Lower lobe of right lung (tissue), 2 donors: Measurements from ENCODE around the gene IGFBP2. TPM values are rescaled to one million over a fixed set of nuclear protein-coding genes. Genes with fewer than 3 reads are reported as not detected.
A peak's percentile ranks its signal among the peaks of the same experiment; 100 is the strongest.

Source experiments
- ATAC-seq, 2 donors: fragments of 200-7000 bp; cut with Tn5 transposase; one replicate each; pipeline ENCODE4 v1.9.1; 2020 to 2022; ENCODE audit warnings: mild to moderate bottlenecking in 2 of 2, moderate library complexity in 2 of 2
- DNase-seq: peaks from one replicate; pipeline ENCODE4 v3.0.0-alpha.2; 2020
- H3K27ac ChIP-seq: fragments of 200-600 bp; one replicate; pipeline ENCODE4 v1.8.0; 2022
- H3K27me3 ChIP-seq: fragments of 200-600 bp; one replicate; pipeline ENCODE4 v1.8.0; 2022; ENCODE audit warnings: low read depth
- H3K36me3 ChIP-seq: fragments of 200-600 bp; one replicate; pipeline ENCODE4 v1.8.0; 2022; ENCODE audit warnings: mild to moderate bottlenecking
- H3K4me1 ChIP-seq: fragments of 200-600 bp; one replicate; pipeline ENCODE4 v1.8.0; 2022
- H3K4me3 ChIP-seq: fragments of 200-600 bp; one replicate; pipeline ENCODE4 v1.8.0; 2022; ENCODE audit warnings: mild to moderate bottlenecking
- H3K9me3 ChIP-seq: fragments of 200-600 bp; one replicate; pipeline ENCODE4 v1.8.0; 2022
- intact Hi-C: fragments of 100-400 bp; cut with DNase I; formaldehyde crosslinking; loops from one replicate; pipeline ENCODE4 v1.11.0; 2022
- total RNA-seq: library from RNA; stranded (reverse); fragmentation: NEBNext Ultra II Directional; extraction: Animal tissue kit (Norgen Biotek cat#: 25700); gene quantifications from one replicate; pipeline ENCODE4 v1.2.1, GENCODE V29; 2021
- TF ChIP-seq, protein P1 (sequence below): fragments of 200-600 bp; IDR thresholded peaks from one replicate; pipeline ENCODE4 v1.8.0; 2022; ENCODE audit warnings: antibody characterized with exemption, mild to moderate bottlenecking
- donor health status: DM: no; HTN: yes; CAD: no; lungs with severe emphysema.

The IGFBP2 gene
- total RNA-seq, 1 donor from 2014 or later = 37.7 TPM

DNA sequence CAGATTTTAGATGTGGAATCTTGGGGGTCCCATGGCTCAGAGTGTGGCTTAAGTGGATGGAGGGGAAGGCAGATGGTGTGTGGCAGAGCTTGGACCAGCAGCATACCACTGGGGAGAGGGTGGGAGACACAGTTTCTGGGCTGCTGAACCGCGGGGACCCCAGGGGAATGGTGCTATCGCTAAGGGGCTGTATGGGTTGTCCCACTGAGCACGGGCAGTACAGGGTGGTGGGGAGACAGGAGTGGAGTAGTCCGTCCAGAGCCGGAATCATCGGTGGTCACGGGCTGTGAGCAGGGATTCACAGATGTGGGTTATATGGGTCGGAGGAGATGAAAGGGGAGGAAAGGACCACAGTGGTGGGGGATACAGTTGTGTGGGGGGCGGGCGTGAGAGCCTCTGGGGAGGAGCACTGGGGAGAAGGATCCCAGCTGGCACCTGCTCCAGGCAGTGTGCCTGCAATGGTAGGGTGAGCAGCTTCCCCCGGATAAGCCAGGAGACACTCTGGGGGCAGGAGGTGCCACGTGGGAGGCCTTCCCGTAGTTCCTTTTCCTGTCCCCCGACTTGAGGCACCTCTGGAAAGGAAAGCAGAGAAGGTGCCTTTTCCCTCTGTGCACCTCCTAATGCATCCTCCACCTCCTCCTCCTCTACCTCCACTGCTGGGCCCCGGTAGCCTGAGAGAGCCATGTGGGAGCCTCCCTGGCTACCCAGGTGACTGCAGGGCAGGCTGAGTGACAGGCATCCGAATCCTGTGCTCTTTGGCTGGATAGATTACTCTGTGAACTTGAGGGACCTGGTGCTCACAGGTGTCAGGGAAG, 37.3 kb downstream of the IGFBP2 start:
- intact Hi-C loops = no loop called here

DNA sequence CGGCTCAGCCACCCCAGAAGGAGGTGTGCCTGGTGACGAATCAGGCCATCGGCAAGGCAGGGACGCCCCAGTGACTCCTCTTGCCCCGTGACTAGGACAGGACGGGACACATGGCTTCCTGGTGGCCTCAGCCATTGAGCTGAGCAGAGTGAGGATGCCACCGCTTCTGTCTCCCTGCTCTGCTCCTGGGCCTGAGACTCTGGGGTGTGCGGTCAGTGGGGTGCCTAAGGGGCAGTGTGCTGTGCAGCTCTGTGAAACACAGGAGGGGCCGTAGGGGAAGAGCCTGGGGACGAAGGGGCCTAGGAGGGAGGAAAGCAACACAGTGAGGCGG, 37.8 kb downstream of the IGFBP2 start:
- DNase-seq (no peak), ATAC-seq (peak in 1 of 2 donors; percentile 8)
- Histone ChIP-seq H3K9me3 (no peaks in the 10 kb centered on the region), H3K4me3 (no peak overlapping the region), H3K27me3 (no peaks in the 10 kb centered on the region), H3K27ac (no peak overlapping the region), H3K36me3 (peaks cover 6% of the 10 kb centered on the region), H3K4me1 (peaks cover 3% of the 10 kb centered on the region)
- TF ChIP-seq, protein P1, sequence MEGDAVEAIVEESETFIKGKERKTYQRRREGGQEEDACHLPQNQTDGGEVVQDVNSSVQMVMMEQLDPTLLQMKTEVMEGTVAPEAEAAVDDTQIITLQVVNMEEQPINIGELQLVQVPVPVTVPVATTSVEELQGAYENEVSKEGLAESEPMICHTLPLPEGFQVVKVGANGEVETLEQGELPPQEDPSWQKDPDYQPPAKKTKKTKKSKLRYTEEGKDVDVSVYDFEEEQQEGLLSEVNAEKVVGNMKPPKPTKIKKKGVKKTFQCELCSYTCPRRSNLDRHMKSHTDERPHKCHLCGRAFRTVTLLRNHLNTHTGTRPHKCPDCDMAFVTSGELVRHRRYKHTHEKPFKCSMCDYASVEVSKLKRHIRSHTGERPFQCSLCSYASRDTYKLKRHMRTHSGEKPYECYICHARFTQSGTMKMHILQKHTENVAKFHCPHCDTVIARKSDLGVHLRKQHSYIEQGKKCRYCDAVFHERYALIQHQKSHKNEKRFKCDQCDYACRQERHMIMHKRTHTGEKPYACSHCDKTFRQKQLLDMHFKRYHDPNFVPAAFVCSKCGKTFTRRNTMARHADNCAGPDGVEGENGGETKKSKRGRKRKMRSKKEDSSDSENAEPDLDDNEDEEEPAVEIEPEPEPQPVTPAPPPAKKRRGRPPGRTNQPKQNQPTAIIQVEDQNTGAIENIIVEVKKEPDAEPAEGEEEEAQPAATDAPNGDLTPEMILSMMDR = no peak
- intact Hi-C loops = no loop called here

More for the DNA sequence above, 37.3 kb downstream of the IGFBP2 start:
- Histone ChIP-seq H3K27ac (no peak overlapping the region), H3K4me1 (peaks cover 8% of the 10 kb centered on the region), H3K27me3 (no peaks in the 10 kb centered on the region), H3K36me3 (no peaks in the 10 kb centered on the region), H3K4me3 (no peak overlapping the region), H3K9me3 (no peaks in the 10 kb centered on the region)
- DNase-seq = no peak
- ATAC-seq = no peak
- TF ChIP-seq, protein P1 = no peak

DNA sequence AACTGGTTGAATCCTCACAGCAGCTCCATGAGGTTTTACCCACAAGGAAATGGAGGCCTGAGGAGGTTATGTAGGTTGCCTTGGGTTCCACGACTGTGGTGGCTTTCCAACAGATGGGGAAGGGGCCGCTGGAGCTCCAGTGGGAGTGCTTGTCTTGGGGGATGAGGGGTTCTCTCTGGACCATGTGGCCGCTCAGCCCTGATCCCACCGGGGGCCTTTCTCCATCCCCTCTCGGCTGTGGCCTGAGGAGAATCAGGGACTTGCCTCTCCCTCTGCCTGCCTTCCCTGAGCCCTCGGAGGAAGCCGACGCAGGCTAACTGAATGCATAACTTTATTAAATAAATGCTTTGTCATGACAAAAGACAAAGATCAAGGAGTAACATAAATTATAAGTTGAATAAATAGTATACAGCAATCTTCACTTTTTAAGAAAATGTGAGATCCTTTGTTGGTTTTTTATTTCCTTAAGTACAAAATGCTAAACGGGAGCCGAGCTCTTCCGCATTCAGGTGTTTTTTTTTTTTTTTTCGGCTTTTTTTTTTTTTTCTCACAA, 38.6 kb downstream of the IGFBP2 start:
- ATAC-seq (no peak), DNase-seq (no peak)
- Histone ChIP-seq H3K27me3 (no peaks in the 10 kb centered on the region), H3K36me3 (peaks cover 9% of the 10 kb centered on the region), H3K9me3 (no peaks in the 10 kb centered on the region), H3K4me1 (no peaks in the 10 kb centered on the region), H3K27ac (no peak overlapping the region), H3K4me3 (no peak overlapping the region)
- intact Hi-C loops = no loop called here
- TF ChIP-seq, protein P1 = no peak

DNA sequence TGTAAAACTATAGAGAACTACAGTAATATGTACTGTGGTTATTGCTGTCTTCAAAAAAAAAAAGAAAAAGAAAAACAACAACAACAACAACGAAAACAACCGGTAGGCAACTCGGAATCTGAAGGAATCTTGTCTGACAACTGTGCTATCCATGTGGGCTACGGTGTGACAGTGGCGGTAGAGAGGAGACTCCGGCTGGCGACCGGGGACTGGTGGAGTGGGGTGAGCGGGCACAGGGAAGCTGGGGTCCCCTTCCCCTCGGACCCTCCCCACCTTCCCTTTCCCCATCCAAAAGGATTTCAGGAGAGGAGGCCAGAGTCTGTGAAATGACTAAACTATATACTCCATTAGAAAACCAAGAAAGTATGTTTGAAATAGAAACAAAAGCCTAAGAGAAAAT, 39.2 kb downstream of the IGFBP2 start:
- DNase-seq = no peak
- intact Hi-C loops = no loop called here
- no peaks in the 10 kb centered on the region for H3K9me3 ChIP-seq
- H3K4me3 ChIP-seq = no peak overlapping the region
- H3K36me3 ChIP-seq = peaks cover 15% of the 10 kb centered on the region
- no peak for ATAC-seq
- no peaks in the 10 kb centered on the region for H3K27me3 ChIP-seq
- TF ChIP-seq, protein P1 = no peak
- no peak overlapping the region for H3K27ac ChIP-seq
- H3K4me1 ChIP-seq = no peaks in the 10 kb centered on the region

DNA sequence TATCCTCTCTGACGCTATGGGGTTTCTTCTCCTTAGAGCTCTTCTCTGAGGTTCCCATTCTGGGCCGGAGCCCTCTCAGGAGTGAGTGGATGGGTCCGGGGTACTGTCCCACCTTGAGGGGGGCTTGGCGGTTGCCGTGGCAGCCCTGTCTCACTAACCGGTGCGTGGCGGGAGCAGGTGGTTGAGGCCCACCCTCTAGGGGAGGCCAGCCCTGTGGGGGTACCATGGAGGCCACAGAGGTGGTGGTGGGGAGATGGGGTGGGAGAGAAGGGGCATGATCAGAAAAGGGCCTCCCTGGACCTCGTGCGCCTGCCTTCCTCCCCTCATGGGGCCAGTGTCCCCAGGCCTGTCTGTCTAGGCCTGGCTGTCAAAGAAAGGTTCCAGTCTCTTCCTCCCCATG, 39.8 kb downstream of the IGFBP2 start:
- Histone ChIP-seq H3K4me3 (no peak overlapping the region), H3K27ac (no peak overlapping the region), H3K4me1 (no peaks in the 10 kb centered on the region), H3K36me3 (peaks cover 21% of the 10 kb centered on the region), H3K27me3 (no peaks in the 10 kb centered on the region), H3K9me3 (no peaks in the 10 kb centered on the region)
- DNase-seq (no peak), ATAC-seq (peak in 1 of 2 donors; percentile 8)
- intact Hi-C loops = no loop called here
- TF ChIP-seq, protein P1 = no peak
